HEK293 (cell line): ENCODE measurements around the gene DDX43.

Experiments used
- CTCF ChIA-PET: fragments of 350-600 bp; formaldehyde crosslinking; extraction: SDS; loops from one replicate; lab custom pipeline; 2021; ENCODE audit warnings: antibody characterized with exemption; lab: Yijun Ruan, JAX
- POLR2A ChIA-PET: fragments of 300-600 bp; formaldehyde crosslinking; extraction: SDS; loops from one replicate; lab custom pipeline; 2020; ENCODE audit warnings: antibody characterized with exemption, inconsistent platforms; lab: Yijun Ruan, JAX
- H3K27ac ChIP-seq: fragments of 200-500 bp; sonication (Bioruptor generic); 2 replicates; pipeline ENCODE4 v1.5.1; 2014; ENCODE audit warnings: low read depth, low read length, control low read depth, inconsistent platforms; ENCODE audit errors: extremely low read depth
- H3K36me3 ChIP-seq, 2 experiments: fragments of 200-500 bp in 1 of 2; sonication (Bioruptor generic) in 1 of 2; 1 replicate in 1 of 2; 2 replicates in 1 of 2; pipeline ENCODE4 v1.5.1; 2014 to 2017; ENCODE audit warnings: inconsistent platforms in 2 of 2, low read length in 2 of 2; ENCODE audit not compliant: control insufficient read depth in 2 of 2, insufficient read depth in 1 of 2
- H3K4me1 ChIP-seq: fragments of 200-500 bp; sonication (Bioruptor generic); 2 replicates; pipeline ENCODE4 v1.5.1; 2014; ENCODE audit warnings: mild to moderate bottlenecking, low read length, inconsistent platforms; ENCODE audit not compliant: control insufficient read depth, insufficient read depth
- H3K4me3 ChIP-seq: 2 replicates; pipeline ENCODE4 v1.5.1; 2011; ENCODE audit warnings: low read depth, mild to moderate bottlenecking, control low read depth, low read length, moderate library complexity
- H3K9me3 ChIP-seq: fragments of 200-500 bp; sonication (Bioruptor generic); 2 replicates; pipeline ENCODE4 v1.5.1; 2014; ENCODE audit warnings: low read depth, low read length, inconsistent platforms; ENCODE audit not compliant: control insufficient read depth, insufficient read depth
- GLIS2 ChIP-seq: fragments of 450-650 bp; formaldehyde crosslinking; IDR thresholded peaks from 2 replicates; pipeline ENCODE4 v1.5.1; 2016; ENCODE audit warnings: missing biosample characterization, missing genetic modification characterization
- KLF9 ChIP-seq: fragments of 450-650 bp; formaldehyde crosslinking; IDR thresholded peaks from 2 replicates; pipeline ENCODE4 v1.5.1; 2016; ENCODE audit warnings: missing biosample characterization, missing genetic modification characterization, low read depth
- OSR2 ChIP-seq: fragments of 450-650 bp; formaldehyde crosslinking; IDR thresholded peaks from 2 replicates; pipeline ENCODE4 v1.5.1; 2016; ENCODE audit warnings: missing biosample characterization, missing genetic modification characterization
- WT1 ChIP-seq: fragments of 450-650 bp; formaldehyde crosslinking; IDR thresholded peaks from 2 replicates; pipeline ENCODE4 v1.5.1; 2016; ENCODE audit warnings: missing biosample characterization, missing genetic modification characterization
- ZBTB10 ChIP-seq: fragments of 450-650 bp; formaldehyde crosslinking; IDR thresholded peaks from 2 replicates; pipeline ENCODE4 v1.5.1; 2016; ENCODE audit warnings: missing biosample characterization, missing genetic modification characterization
- ZFP41 ChIP-seq: fragments of 450-650 bp; formaldehyde crosslinking; IDR thresholded peaks from 2 replicates; pipeline ENCODE4 v1.5.1; 2016; ENCODE audit warnings: missing biosample characterization, missing genetic modification characterization, borderline replicate concordance
- ZNF10 ChIP-seq: fragments of 450-650 bp; formaldehyde crosslinking; IDR thresholded peaks from 2 replicates; pipeline ENCODE4 v1.5.1; 2017; ENCODE audit warnings: missing biosample characterization, missing genetic modification characterization
- ZNF175 ChIP-seq: fragments of 450-650 bp; formaldehyde crosslinking; IDR thresholded peaks from 2 replicates; pipeline ENCODE4 v1.5.1; 2016; ENCODE audit warnings: missing biosample characterization, missing genetic modification characterization
- ZNF280D ChIP-seq: fragments of 450-650 bp; formaldehyde crosslinking; IDR thresholded peaks from 2 replicates; pipeline ENCODE4 v1.5.1; 2016; ENCODE audit warnings: missing biosample characterization, missing genetic modification characterization
- ZNF404 ChIP-seq: fragments of 450-650 bp; formaldehyde crosslinking; IDR thresholded peaks from 2 replicates; pipeline ENCODE4 v1.5.1; 2017; ENCODE audit warnings: missing biosample characterization, missing genetic modification characterization
- ZNF423 ChIP-seq: fragments of 450-650 bp; formaldehyde crosslinking; IDR thresholded peaks from 2 replicates; pipeline ENCODE4 v1.5.1; 2016; ENCODE audit warnings: missing biosample characterization, missing genetic modification characterization
- ZNF510 ChIP-seq: fragments of 450-650 bp; formaldehyde crosslinking; IDR thresholded peaks from 2 replicates; pipeline ENCODE4 v1.5.1; 2018; ENCODE audit warnings: mild to moderate bottlenecking, missing genetic modification characterization, missing biosample characterization; ENCODE audit not compliant: insufficient replicate concordance
- ZNF521 ChIP-seq: fragments of 450-650 bp; formaldehyde crosslinking; IDR thresholded peaks from 2 replicates; pipeline ENCODE4 v1.5.1; 2017; ENCODE audit warnings: missing biosample characterization, mild to moderate bottlenecking, missing genetic modification characterization
- ZNF654 ChIP-seq: fragments of 450-650 bp; formaldehyde crosslinking; IDR thresholded peaks from 2 replicates; pipeline ENCODE4 v1.5.1; 2016; ENCODE audit warnings: low read depth, missing biosample characterization, missing genetic modification characterization
- ZNF692 ChIP-seq: fragments of 450-650 bp; formaldehyde crosslinking; IDR thresholded peaks from 2 replicates; pipeline ENCODE4 v1.5.1; 2016; ENCODE audit warnings: missing biosample characterization, missing genetic modification characterization
- ZNF701 ChIP-seq: fragments of 450-650 bp; formaldehyde crosslinking; IDR thresholded peaks from 2 replicates; pipeline ENCODE4 v1.5.1; 2016; ENCODE audit warnings: missing biosample characterization, missing genetic modification characterization
- ZNF707 ChIP-seq: fragments of 450-650 bp; formaldehyde crosslinking; IDR thresholded peaks from 2 replicates; pipeline ENCODE4 v1.5.1; 2016; ENCODE audit warnings: missing biosample characterization, missing genetic modification characterization
- ZNF792 ChIP-seq: fragments of 450-650 bp; formaldehyde crosslinking; IDR thresholded peaks from 2 replicates; pipeline ENCODE4 v1.5.1; 2016; ENCODE audit warnings: missing biosample characterization, missing genetic modification characterization
- ZXDB ChIP-seq: fragments of 450-650 bp; formaldehyde crosslinking; IDR thresholded peaks from 2 replicates; pipeline ENCODE4 v1.5.1; 2016; ENCODE audit warnings: missing biosample characterization, missing genetic modification characterization
- TF ChIP-seq, protein P1 (sequence below): fragments of 450-650 bp; formaldehyde crosslinking; IDR thresholded peaks from 2 replicates; pipeline ENCODE4 v1.5.1; 2016; ENCODE audit warnings: missing biosample characterization, missing genetic modification characterization

The DDX43 gene

GRCh38 chr6:73394577-73395354, at the start of gene DDX43:
DDX43 (plus strand) TSS chr6:73394828; CDS start chr6:73394906, 78 bp downstream.
- no peaks in the 10 kb centered on the region for H3K36me3 ChIP-seq
- CTCF ChIA-PET: interaction anchor here (0.7 to 1.2 kb wide), 4 partner anchors 9 to 928 kb away, joined by 3 to 6 read pairs (median 4); no protein-coding TSS in a partner anchor
- POLR2A ChIA-PET: no interaction called here
- no peaks in the 10 kb centered on the region for H3K9me3 ChIP-seq
- H3K27ac ChIP-seq: no peak within 1 kb of the TSS
- TF ChIP-seq GLIS2 (tag by site-specific recombination) (no peak), ZNF510 (tag by site-specific recombination) (no peak), OSR2 (tag by site-specific recombination) (no peak), ZNF423 (tag by site-specific recombination) (no peak), ZNF175 (tag by site-specific recombination) (no peak), ZXDB (no peak), WT1 (tag by site-specific recombination) (no peak), ZFP41 (tag by site-specific recombination) (no peak), ZNF692 (no peak), KLF9 (no peak), ZNF792 (tag by site-specific recombination) (no peak), ZNF701 (no peak), ZNF280D (no peak), ZNF404 (tag by site-specific recombination) (no peak), ZBTB10 (tag by site-specific recombination) (no peak), ZNF10 (tag by site-specific recombination) (no peak), ZNF654 (tag by site-specific recombination) (no peak)
- TF ChIP-seq, all 188 proteins: peak for 0
- Histone ChIP-seq H3K4me3 (no peak within 1 kb of the TSS), H3K4me1 (no peaks in the 10 kb centered on the region)

- H3K27ac ChIP-seq: no peak overlapping the region
- H3K4me3 ChIP-seq: no peak overlapping the region
- no peaks in the 10 kb centered on the region for H3K9me3 ChIP-seq
- ChIA-PET POLR2A (no interaction called here), CTCF (interaction anchor here (0.7 to 1.4 kb wide), 2 partner anchors 8 to 373 kb away, joined by 3 to 4 read pairs; no protein-coding TSS in a partner anchor)
- H3K4me1 ChIP-seq: no peaks in the 10 kb centered on the region
- no peak for TF ChIP-seq ZNF521 (tag by site-specific recombination)
- TF ChIP-seq WT1 (tag by site-specific recombination): no peak
- TF ChIP-seq ZFP41 (tag by site-specific recombination): no peak
- TF ChIP-seq, protein P1, sequence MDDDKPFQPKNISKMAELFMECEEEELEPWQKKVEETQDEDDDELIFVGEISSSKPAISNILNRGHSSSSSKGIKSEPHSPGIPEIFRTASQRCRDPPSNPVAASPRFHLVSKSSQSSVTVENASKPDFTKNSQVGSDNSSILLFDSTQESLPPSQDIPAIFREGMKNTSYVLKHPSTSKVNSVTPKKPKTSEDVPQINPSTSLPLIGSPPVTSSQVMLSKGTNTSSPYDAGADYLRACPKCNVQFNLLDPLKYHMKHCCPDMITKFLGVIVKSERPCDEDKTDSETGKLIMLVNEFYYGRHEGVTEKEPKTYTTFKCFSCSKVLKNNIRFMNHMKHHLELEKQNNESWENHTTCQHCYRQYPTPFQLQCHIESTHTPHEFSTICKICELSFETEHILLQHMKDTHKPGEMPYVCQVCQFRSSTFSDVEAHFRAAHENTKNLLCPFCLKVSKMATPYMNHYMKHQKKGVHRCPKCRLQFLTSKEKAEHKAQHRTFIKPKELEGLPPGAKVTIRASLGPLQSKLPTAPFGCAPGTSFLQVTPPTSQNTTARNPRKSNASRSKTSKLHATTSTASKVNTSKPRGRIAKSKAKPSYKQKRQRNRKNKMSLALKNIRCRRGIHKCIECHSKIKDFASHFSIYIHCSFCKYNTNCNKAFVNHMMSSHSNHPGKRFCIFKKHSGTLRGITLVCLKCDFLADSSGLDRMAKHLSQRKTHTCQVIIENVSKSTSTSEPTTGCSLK (tag by site-specific recombination): no peak
- no peak for TF ChIP-seq ZNF707 (tag by site-specific recombination)
- no peaks in the 10 kb centered on the region for H3K36me3 ChIP-seq
These were observed 46.0 kb upstream of the DDX43 start for GRCh38 chr6:73348550-73349204.
